Stomach (tissue), 4 donors: Measurements from ENCODE around the gene CORO2B.

Experiments
- EP300 ChIP-seq: sonication (generic); formaldehyde crosslinking; IDR thresholded peaks from one replicate; pipeline ENCODE4 v1.6.1; 2017; ENCODE audit warnings: antibody characterized with exemption
- TF ChIP-seq, protein P1 (sequence below), 7 experiments: fragments of 450-650 bp in 4 of 7; fragments of 200-600 bp in 3 of 7; sonication (generic) in 3 of 7; IDR thresholded peaks; one replicate each; pipeline ENCODE4 v1.5.1; 2016 to 2019; ENCODE audit warnings: antibody characterized with exemption in 7 of 7, control low read depth in 2 of 7, mild to moderate bottlenecking in 1 of 7

GRCh38 chr15:68582236-68582635 lies 3.4 kb downstream of the CORO2B start:
- TF ChIP-seq, protein P1, sequence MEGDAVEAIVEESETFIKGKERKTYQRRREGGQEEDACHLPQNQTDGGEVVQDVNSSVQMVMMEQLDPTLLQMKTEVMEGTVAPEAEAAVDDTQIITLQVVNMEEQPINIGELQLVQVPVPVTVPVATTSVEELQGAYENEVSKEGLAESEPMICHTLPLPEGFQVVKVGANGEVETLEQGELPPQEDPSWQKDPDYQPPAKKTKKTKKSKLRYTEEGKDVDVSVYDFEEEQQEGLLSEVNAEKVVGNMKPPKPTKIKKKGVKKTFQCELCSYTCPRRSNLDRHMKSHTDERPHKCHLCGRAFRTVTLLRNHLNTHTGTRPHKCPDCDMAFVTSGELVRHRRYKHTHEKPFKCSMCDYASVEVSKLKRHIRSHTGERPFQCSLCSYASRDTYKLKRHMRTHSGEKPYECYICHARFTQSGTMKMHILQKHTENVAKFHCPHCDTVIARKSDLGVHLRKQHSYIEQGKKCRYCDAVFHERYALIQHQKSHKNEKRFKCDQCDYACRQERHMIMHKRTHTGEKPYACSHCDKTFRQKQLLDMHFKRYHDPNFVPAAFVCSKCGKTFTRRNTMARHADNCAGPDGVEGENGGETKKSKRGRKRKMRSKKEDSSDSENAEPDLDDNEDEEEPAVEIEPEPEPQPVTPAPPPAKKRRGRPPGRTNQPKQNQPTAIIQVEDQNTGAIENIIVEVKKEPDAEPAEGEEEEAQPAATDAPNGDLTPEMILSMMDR (IDR thresholded peaks at IDR 0.05) = no peak
- TF ChIP-seq EP300 = no peak
